Thymus (tissue), 11 donors: ENCODE measurements around the gene ZNF554. TPM values are rescaled to one million over a fixed set of nuclear protein-coding genes. Genes with fewer than 3 reads are reported as not detected.

Experiments
- DNase-seq, 9 donors: peaks; one replicate each; pipeline ENCODE4 v3.0.0-alpha.2; 2013; ENCODE audit warnings: low spot score in 9 of 9, low read depth in 6 of 9, missing footprints in 1 of 9
- H3K27ac ChIP-seq, 2 donors: one replicate each; pipeline ENCODE4 v1.5.1; 2013; ENCODE audit warnings: control low read depth in 1 of 2, low read depth in 1 of 2, low read length in 1 of 2, mild to moderate bottlenecking in 1 of 2, moderate library complexity in 1 of 2
- H3K27me3 ChIP-seq, 2 donors: one replicate each; pipeline ENCODE4 v1.5.1; 2013; ENCODE audit warnings: low read length in 1 of 2; ENCODE audit not compliant: control insufficient read depth in 2 of 2, insufficient read depth in 1 of 2
- H3K36me3 ChIP-seq, 2 donors: one replicate each; pipeline ENCODE4 v1.5.1; 2013; ENCODE audit warnings: low read length in 1 of 2, mild to moderate bottlenecking in 1 of 2, moderate library complexity in 1 of 2; ENCODE audit not compliant: control insufficient read depth in 2 of 2, insufficient read depth in 2 of 2
- H3K4me1 ChIP-seq, 2 donors: one replicate each; pipeline ENCODE4 v1.5.1; 2013; ENCODE audit warnings: low read length in 2 of 2; ENCODE audit not compliant: control insufficient read depth in 2 of 2, insufficient read depth in 2 of 2
- H3K4me3 ChIP-seq, 2 donors: one replicate each; pipeline ENCODE4 v1.5.1; 2013; ENCODE audit warnings: low read length in 2 of 2, control low read depth in 1 of 2, mild to moderate bottlenecking in 1 of 2
- H3K9me3 ChIP-seq, 2 donors: one replicate each; pipeline ENCODE4 v1.5.1; 2013; ENCODE audit warnings: low read length in 1 of 2, mild to moderate bottlenecking in 1 of 2; ENCODE audit not compliant: control insufficient read depth in 2 of 2, insufficient read depth in 1 of 2
- WGBS: extraction: QIAGEN DNeasy Blood & Tissue Kit; methylation state at CpG from one replicate; pipeline ENCODE4 v1.1.7; 2013; 5-methylcytosine and 5-hydroxymethylcytosine counted together
- polyA plus RNA-seq: library from polyadenylated mRNA; stranded (reverse); fragments of 200-250 nt; gene quantifications from one replicate; pipeline ENCODE4 v1.2.3, GENCODE V29; 2013
- total RNA-seq: library from RNA; stranded (reverse); fragments of 120-200 nt; gene quantifications from one replicate; pipeline ENCODE4 v1.2.4, GENCODE V29; 2013
- donor health status: healthy.

Gene ZNF554
- total and polyA plus RNA-seq, 2 donors = 4.4 to 7.1 TPM

DNA sequence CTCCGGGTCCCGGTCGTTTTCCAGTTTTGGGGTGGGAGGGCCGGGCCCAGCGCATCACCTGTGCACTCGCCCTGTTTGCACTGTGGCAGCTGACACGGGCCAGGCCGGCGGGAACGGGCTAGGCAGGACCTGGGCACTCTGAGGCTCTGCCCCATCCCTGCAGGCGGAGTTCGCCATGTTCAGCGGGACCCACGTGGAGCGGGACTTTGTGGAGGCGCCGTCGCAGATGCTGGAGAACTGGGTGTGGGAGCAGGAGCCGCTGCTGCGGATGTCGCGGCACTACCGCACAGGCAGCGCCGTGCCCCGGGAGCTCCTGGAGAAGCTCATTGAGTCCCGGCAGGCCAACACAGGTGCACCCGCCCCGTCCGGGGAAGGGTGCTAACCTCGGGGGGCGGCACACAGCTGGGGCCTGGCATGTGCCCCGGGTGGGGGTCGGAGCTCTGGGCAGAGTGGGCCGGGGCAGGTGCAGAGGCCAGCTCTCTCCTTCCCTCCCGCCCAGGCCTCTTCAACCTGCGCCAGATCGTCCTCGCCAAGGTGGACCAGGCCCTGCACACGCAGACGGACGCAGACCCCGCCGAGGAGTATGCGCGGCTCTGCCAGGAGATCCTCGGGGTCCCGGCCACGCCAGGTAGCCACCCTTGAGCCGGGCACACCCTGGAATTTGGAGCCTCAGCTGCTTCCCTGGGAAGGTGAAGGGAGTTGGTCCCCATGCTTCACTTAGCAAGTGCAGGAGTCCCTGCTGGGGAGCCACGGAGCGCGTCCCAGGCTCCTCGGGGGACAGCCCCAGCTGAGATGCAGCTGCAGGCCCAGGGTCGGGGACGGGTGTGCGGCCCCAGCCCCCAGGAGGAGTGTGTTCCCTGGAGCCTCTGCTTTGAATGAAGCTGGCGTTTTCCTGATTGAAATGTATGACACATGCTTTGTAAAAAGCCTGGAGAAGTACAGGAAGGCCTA is 9.3 kb upstream of the ZNF554 start:
- H3K4me1 ChIP-seq = no peaks in the 10 kb centered on the region
- no peak overlapping the region for H3K4me3 ChIP-seq
- no peak for DNase-seq
- H3K27me3 ChIP-seq = no peaks in the 10 kb centered on the region
- WGBS = 98% methylated on average over 58 of the region's 58 CpGs
- peaks cover 0 to 5% of the 10 kb centered on the region in 2 donors for H3K9me3 ChIP-seq
- H3K27ac ChIP-seq = no peak overlapping the region
- H3K36me3 ChIP-seq = peaks cover 83 to 97% of the 10 kb centered on the region in 2 donors

DNA sequence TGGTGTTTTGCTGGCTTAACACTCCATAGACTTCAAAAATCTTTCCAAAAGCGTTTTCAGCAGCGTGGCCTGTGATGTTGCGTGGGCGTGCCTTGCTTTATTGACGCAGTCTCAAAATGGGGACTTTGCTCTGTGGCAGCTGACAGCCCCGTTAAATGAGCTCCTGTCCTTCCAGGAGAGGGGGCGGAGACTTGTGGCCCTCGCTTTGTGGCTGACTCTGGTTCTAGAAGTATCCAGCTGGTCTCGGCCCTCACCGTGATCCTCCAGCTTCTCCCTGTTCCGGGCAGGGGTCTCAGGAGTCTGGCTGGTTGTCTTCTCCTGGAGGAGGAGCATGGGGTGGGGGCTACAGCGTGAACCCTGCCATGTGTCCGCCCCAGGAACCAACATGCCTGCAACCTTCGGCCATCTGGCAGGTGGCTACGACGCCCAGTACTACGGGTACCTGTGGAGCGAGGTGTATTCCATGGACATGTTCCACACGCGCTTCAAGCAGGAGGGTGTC is 8.4 kb upstream of the ZNF554 start:
- H3K27ac ChIP-seq = no peak overlapping the region
- no peak overlapping the region for H3K4me3 ChIP-seq
- 98% methylated on average over 20 of the region's 20 CpGs for WGBS
- peaks cover 0 to 5% of the 10 kb centered on the region in 2 donors for H3K9me3 ChIP-seq
- H3K4me1 ChIP-seq = no peaks in the 10 kb centered on the region
- no peaks in the 10 kb centered on the region for H3K27me3 ChIP-seq
- no peak for DNase-seq
- peaks cover 78 to 89% of the 10 kb centered on the region in 2 donors for H3K36me3 ChIP-seq

DNA sequence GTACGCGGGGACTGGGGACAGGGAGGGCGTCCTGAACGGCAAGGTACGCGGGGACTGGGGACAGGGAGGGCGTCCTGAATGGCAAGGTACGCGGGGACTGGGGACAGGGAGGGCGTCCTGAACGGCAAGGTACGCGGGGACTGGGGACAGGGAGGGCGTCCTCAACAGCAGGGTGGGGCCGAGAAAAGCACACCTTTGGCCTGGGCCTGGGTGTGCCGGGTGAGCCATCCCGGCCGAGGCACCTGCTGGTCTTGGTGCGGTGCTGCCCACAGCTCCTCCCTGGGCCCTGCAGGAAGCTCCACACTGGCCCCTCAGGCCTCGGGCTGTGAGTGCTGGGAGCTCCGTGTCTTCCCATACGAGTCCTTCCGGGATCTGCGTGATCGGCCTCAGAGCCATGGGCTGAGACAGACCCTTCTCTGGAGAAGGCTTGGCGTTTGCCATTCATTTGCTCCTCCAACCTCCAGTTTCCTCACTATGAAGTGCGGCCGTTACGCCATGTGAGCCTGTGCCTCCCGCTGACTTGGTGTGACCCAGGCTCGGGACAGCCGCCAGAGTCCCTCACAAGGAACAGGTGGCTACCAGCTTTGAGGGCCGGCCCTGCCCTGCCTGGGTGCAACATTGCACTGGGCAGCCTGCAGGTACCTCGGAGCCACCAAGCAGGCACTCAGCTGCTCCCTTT is 7.8 kb upstream of the ZNF554 start:
- Histone ChIP-seq H3K4me3 (no peak overlapping the region), H3K9me3 (peaks cover 0 to 5% of the 10 kb centered on the region in 2 donors), H3K4me1 (no peaks in the 10 kb centered on the region), H3K36me3 (peaks cover 72 to 83% of the 10 kb centered on the region in 2 donors), H3K27ac (no peak overlapping the region), H3K27me3 (no peaks in the 10 kb centered on the region)
- no peak for DNase-seq
- 93% methylated on average over 34 of the region's 34 CpGs for WGBS

DNA sequence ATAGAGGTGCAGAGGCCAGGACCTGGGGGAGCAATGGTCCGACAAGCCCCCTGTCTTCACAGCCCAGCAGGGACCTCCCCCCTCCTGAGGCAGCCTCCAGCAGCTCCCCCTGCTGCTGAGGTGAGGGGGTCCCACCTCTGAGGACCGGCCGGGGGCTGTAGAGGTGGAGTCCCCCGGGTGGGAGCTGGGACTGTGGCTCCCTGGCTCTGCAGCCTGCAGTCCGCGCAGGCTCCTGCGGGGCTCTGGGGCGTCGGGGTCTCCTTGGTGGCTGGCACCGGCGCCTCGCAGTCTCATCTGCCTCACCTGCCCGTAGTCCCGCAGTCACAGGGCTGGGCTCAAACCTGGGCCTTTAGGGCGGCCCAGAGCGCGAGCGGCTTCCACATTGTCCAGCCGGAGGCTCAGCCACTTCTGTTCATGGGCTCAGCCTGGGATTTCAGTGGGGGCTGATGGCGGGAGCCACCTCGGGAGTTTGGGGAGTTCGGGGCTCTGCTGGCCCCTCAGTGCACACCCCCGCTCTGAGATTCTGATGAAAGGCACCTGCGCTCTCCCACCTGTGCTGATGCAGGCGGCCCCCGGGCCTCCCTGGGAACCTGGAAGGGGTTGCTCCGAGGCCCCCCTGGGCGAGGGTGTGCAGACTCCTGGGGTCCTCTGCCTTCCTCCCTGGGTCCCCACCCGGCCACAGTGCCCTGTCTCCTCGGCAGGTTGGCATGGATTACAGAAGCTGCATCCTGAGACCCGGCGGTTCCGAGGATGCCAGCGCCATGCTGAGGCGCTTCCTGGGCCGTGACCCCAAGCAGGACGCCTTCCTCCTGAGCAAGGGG is 7.0 kb upstream of the ZNF554 start:
- Histone ChIP-seq H3K4me1 (no peaks in the 10 kb centered on the region), H3K36me3 (peaks cover 64 to 76% of the 10 kb centered on the region in 2 donors), H3K27ac (no peak overlapping the region), H3K9me3 (peaks cover 0 to 5% of the 10 kb centered on the region in 2 donors), H3K27me3 (no peaks in the 10 kb centered on the region), H3K4me3 (no peak overlapping the region)
- DNase-seq = no peak
- 95% methylated on average over 37 of the region's 37 CpGs for WGBS

DNA sequence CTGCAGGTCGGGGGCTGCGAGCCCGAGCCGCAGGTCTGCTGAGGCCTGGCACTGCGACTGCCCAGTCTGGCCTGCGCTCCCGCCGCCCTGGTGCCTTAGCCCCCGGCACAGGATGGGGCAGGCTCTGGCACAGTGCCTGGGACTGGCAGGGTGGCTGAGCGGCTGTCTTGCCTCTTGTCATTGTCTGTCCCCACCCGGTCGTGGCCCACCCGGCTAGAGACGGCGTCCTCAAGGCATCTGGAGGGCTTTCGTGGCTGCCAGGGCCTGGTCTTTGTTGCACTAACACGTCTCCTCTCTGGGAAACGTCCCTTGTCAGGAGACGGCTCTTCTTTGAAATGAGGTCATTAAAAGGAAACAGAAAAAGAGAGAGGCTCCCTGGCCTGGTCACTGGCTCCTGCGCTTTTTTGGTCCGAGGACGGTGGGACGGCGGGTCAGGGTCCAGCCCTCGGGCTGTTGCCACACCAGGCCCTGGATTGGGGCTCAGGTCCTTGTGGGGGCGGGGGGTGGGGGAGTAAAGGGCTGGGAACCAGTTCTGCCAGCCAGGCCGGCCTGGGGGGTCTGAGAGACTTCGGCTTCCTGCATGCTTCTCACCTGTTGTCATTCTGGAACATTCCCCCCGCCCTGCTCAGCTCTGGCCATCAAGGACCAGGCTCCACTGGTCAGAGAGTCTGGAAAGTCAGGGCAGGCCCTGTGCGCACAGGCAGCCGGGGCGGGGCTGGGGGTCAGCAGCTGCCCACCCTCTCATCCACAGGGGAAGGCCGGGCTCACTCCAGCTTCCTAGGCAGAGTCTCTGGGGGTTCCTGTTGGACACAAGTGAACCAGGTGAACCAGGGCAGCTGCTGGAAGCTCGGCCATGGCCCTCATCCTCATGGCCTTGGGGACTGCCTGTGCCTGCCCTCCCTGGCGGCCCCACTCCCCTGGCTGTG is 6.2 kb upstream of the ZNF554 start:
- Histone ChIP-seq H3K4me3 (no peak overlapping the region), H3K27me3 (no peaks in the 10 kb centered on the region), H3K36me3 (peaks cover 56 to 67% of the 10 kb centered on the region in 2 donors), H3K27ac (no peak overlapping the region), H3K4me1 (no peaks in the 10 kb centered on the region), H3K9me3 (peaks cover 0 to 5% of the 10 kb centered on the region in 2 donors)
- WGBS = 95% methylated on average over 35 of the region's 35 CpGs
- no peak for DNase-seq

DNA sequence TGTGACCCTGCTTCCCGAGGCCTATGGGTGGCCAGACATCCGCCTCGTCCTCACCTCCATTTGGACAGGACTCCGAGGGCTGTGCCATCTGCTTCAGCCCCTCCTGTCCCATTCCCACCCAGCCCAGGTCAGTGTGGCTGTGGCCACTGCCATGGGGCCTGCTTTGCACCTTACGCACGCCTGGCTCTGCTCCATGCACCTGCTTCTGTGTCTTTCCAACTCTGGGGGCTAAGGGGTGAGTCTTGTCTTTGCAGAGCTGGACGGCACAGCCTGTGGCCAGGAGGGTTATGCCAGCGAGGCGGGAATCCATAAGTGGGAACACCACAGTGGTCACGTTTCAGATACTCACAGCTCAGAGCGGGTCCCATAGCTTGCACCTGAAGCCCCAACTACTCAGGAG is 5.2 kb upstream of the ZNF554 start:
- no peak for DNase-seq
- 98% methylated on average over 11 of the region's 11 CpGs for WGBS
- Histone ChIP-seq H3K9me3 (peaks cover 0 to 5% of the 10 kb centered on the region in 2 donors), H3K36me3 (peaks cover 47 to 58% of the 10 kb centered on the region in 2 donors), H3K27ac (no peak overlapping the region), H3K4me3 (no peak overlapping the region), H3K27me3 (no peaks in the 10 kb centered on the region), H3K4me1 (no peaks in the 10 kb centered on the region)

DNA sequence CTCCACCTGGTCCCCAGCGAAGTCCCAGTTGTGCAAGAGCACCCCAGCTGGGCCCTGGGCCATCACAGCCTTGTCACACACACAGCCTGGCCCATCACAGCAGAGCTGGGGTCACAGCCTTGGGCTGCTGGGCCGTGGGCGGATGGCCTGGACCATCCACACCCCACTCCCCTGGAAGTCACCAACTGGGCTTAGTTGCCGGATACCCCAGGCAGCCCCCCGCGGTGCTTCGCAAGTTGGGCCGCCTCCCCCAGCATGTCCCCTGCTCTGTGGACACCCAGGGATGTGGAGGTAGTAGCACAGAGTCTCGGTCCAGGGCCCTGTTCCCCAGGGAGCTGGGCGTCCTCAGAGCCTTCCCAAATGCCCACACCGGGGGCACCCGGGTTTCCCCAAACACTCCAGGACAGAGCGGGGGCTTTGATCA is 4.5 kb upstream of the ZNF554 start:
- 94% methylated on average over 13 of the region's 13 CpGs for WGBS
- Histone ChIP-seq H3K36me3 (peaks cover 39 to 50% of the 10 kb centered on the region in 2 donors), H3K27me3 (no peaks in the 10 kb centered on the region), H3K4me3 (no peak overlapping the region), H3K27ac (no peak overlapping the region), H3K9me3 (peaks cover 0 to 8% of the 10 kb centered on the region in 2 donors), H3K4me1 (peaks cover 0 to under 1% of the 10 kb centered on the region in 2 donors)
- DNase-seq = no peak

DNA sequence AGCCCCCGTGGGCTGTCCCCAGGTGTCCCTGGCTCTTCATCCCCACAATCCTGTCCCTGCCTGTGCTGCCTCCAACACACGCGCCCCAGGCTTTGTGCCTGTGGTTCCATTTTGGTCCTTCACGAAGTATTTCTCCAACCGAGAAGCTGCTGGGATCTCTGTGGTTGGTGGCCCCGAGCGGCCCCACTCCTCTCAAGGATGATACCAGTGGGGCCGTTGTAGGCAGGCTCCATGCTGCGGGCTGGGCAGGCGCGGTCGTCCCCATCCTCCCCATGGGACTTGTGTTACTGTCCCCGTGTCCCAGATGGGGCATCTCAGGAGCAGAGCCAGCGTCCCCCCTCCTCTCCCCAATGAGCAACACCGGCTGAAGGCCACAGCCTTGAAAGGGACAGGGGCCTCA is 3.7 kb upstream of the ZNF554 start:
- Histone ChIP-seq H3K36me3 (peaks cover 32 to 43% of the 10 kb centered on the region in 2 donors), H3K27me3 (no peaks in the 10 kb centered on the region), H3K4me3 (no peak overlapping the region), H3K4me1 (peaks cover 2 to 6% of the 10 kb centered on the region in 2 donors), H3K27ac (no peak overlapping the region), H3K9me3 (peaks cover 0 to 8% of the 10 kb centered on the region in 2 donors)
- no peak for DNase-seq
- 97% methylated on average over 15 of the region's 15 CpGs for WGBS
